Natural killer cell (primary cell): ENCODE data around the gene POU3F1. TPM values are rescaled to one million over a fixed set of nuclear protein-coding genes. Genes with fewer than 3 reads are reported as not detected.
A peak's percentile ranks its signal among the peaks of the same experiment; 100 is the strongest.

ENCODE experiments used
- ATAC-seq, 3 donors: fragments of 150-1000 bp in 2 of 3; fragments of 200-7000 bp in 1 of 3; cut with Tn5 transposase; 1 replicate in 1 of 3; 2 replicates in 2 of 3; pipeline ENCODE4 v1.10.0; 2021; ENCODE audit warnings: mild to moderate bottlenecking in 2 of 3, moderate library complexity in 2 of 3
- DNase-seq, 2 donors: peaks; one replicate each; pipeline versions ENCODE4 v3.0.0 to v3.0.0-alpha.2; 2013 to 2021; ENCODE audit warnings: mixed read lengths in 1 of 2
- H3K27ac ChIP-seq: one replicate; pipeline ENCODE4 v1.5.1; 2013; ENCODE audit warnings: mild to moderate bottlenecking, low read length
- H3K27me3 ChIP-seq: one replicate; pipeline ENCODE4 v1.6.1; 2013; ENCODE audit warnings: low read length; ENCODE audit not compliant: control insufficient read depth, insufficient read depth
- H3K36me3 ChIP-seq: one replicate; pipeline ENCODE4 v1.6.1; 2013; ENCODE audit warnings: low read length; ENCODE audit not compliant: control insufficient read depth, insufficient read depth
- H3K4me1 ChIP-seq: one replicate; pipeline ENCODE4 v1.6.1; 2013; ENCODE audit warnings: low read length; ENCODE audit not compliant: control insufficient read depth, insufficient read depth
- H3K4me3 ChIP-seq: one replicate; pipeline ENCODE4 v1.5.1; 2013; ENCODE audit warnings: low read length
- H3K9me3 ChIP-seq: one replicate; pipeline ENCODE4 v1.6.1; 2013; ENCODE audit warnings: low read length; ENCODE audit not compliant: control insufficient read depth, insufficient read depth
- H3K27ac Mint-ChIP-seq, 2 donors: one replicate each; pipeline ENCODE4 v1.8.0; 2022; ENCODE audit warnings: mild to moderate bottlenecking in 2 of 2, mixed read lengths in 2 of 2, moderate library complexity in 1 of 2
- H3K27me3 Mint-ChIP-seq, 2 donors: one replicate each; pipeline ENCODE4 v1.8.0; 2022; ENCODE audit warnings: low read depth in 2 of 2, mixed read lengths in 2 of 2
- H3K36me3 Mint-ChIP-seq: one replicate; pipeline ENCODE4 v1.8.0; 2022; ENCODE audit warnings: mixed read lengths
- H3K4me1 Mint-ChIP-seq, 2 donors: one replicate each; pipeline ENCODE4 v1.8.0; 2022; ENCODE audit warnings: mixed read lengths in 2 of 2
- H3K4me3 Mint-ChIP-seq: one replicate; pipeline ENCODE4 v1.8.0; 2022; ENCODE audit warnings: mild to moderate bottlenecking, moderate library complexity, mixed read lengths
- H3K9me3 Mint-ChIP-seq, 2 donors: one replicate each; pipeline ENCODE4 v1.8.0; 2022; ENCODE audit warnings: mixed read lengths in 2 of 2
- CTCF ChIP-seq: fragments of 200-600 bp; IDR thresholded peaks from one replicate; pipeline ENCODE4 v1.8.0; 2022; ENCODE audit warnings: antibody characterized with exemption
- WGBS: methylation state at CpG from one replicate; pipeline ENCODE4 v1.1.7; 2013; ENCODE audit warnings: missing lambda C conversion rate; ENCODE audit not compliant: insufficient coverage; 5-methylcytosine and 5-hydroxymethylcytosine counted together
- intact Hi-C: fragments of 100-400 bp; cut with micrococcal nuclease; formaldehyde crosslinking; loops from one replicate; pipeline ENCODE4 v1.14.2; 2022
- total RNA-seq, 4 donors: library from RNA; stranded (reverse); fragments of 120-200 nt in 1 of 4; gene quantifications; one replicate each; pipeline versions ENCODE4 v1.2.3 to v1.2.4, GENCODE V29; 2013 to 2022

Gene POU3F1
- total RNA-seq, 3 donors from 2014 or later (not counting 1 experiment from before 2014, with no cell fraction given) = 0.12 to 0.15 TPM; not detected in 1

- Histone ChIP-seq H3K27me3 (no peaks in the 10 kb centered on the region), H3K4me1 (peaks cover 51% of the 10 kb centered on the region), H3K4me3 (peak overlapping the region; percentile 6), H3K9me3 (no peaks in the 10 kb centered on the region), H3K27ac (peak overlapping the region; percentile 4), H3K36me3 (peaks cover 26% of the 10 kb centered on the region)
- peak overlapping the region; percentile 73 for H3K4me3 Mint-ChIP-seq
- WGBS = 71% methylated on average over 11 of the region's 11 CpGs
- TF ChIP-seq CTCF = no peak
- H3K36me3 Mint-ChIP-seq = no peaks in the 10 kb centered on the region
- H3K9me3 Mint-ChIP-seq = no peaks in the 10 kb centered on the region
- H3K4me1 Mint-ChIP-seq = peaks cover 48 to 49% of the 10 kb centered on the region in 2 donors
- peak overlapping the region; percentile 65 to 92 for H3K27ac Mint-ChIP-seq
- peak in 1 of 2 donors; percentile 28 for DNase-seq
- H3K27me3 Mint-ChIP-seq = no peaks in the 10 kb centered on the region
- intact Hi-C loops = no loop called here
- ATAC-seq = no peak
Observed at GRCh38 chr1:37994886-37995566, 51.6 kb downstream of the POU3F1 start.

Other genes starting within 250 kb of the POU3F1 start
- gene C1orf122, start 239.0 kb downstream of the POU3F1 start, total RNA-seq = 10 to 100 TPM; 13.9 to 22.9 (median 14.9) TPM
- gene YRDC, start 238.6 kb downstream of the POU3F1 start, total RNA-seq = 10 to 100 TPM; 19.9 to 26.2 (median 24.4) TPM
- 10 to 100 TPM; 31.2 to 35.6 (median 32.7) TPM for gene MTF1, start 187.2 kb downstream of the POU3F1 start, total RNA-seq
- gene INPP5B, start 99.7 kb downstream of the POU3F1 start, total RNA-seq = 10 to 100 TPM; 34.0 to 66.2 (median 54.7) TPM
- 10 to 100 TPM; 48.7 to 75.8 (median 71.1) TPM for gene SF3A3, start 56.8 kb downstream of the POU3F1 start, total RNA-seq
- 10 to 100 TPM; 49.3 to 82.6 (median 53.6) TPM for gene FHL3, start 41.3 kb downstream of the POU3F1 start, total RNA-seq
- gene UTP11, start 34.1 kb downstream of the POU3F1 start, total RNA-seq = 10 to 100 TPM; 13.4 to 20.7 (median 19.2) TPM